ENCODE data around the gene MRS2.
"Not testable (repeated sequence)": the region's sequence is repeated elsewhere in the genome, so short reads cannot be mapped to it uniquely, and the experiment has no call there.

MRS2 gene

DNA sequence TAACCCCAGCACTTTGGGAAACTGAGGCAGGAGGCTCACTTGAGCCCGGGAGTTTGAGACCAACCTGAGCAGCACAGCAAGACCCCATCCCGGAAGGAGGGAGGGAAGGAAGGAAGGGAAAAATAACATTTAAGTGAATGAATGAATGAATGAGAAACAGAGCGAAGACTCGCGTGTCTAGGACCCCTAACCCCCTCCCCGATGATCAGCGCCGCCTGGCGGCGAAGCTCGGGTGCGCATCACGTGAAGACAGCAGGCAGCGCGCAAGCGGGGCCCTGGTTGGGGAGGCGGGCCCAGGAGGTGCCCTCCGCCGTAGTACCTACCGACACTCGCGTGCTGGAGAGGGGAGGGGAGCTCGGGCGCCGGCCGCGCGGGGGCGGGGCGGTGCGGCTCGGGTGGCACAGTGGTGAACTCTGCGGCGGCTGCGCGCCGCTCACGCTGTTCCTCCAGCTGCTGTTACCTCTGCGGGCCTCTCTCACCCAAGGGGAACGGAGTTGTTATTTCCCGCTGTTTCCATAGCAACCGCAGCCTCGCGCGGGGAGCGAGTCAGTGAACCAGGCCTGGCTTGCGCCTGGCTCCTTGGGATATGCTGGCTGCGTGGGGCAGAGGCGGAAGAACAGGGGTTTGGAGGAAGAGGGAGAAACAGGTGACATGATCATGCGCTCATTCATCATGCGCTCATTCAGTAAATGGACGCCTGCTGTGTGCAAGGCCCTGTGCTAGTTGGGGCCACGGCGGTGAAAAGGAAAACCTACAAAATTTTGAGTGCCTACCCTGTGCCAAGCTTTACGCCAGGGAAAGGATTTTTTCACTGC, 42.9 kb upstream of the MRS2 start:
- peak; percentile 90 for DNase-seq (ENCODE audit: low read depth)
- H3K4me3 ChIP-seq (ENCODE audit: low read depth, low read length), result peak overlapping the region; percentile 62
- TF ChIP-seq, protein P1, sequence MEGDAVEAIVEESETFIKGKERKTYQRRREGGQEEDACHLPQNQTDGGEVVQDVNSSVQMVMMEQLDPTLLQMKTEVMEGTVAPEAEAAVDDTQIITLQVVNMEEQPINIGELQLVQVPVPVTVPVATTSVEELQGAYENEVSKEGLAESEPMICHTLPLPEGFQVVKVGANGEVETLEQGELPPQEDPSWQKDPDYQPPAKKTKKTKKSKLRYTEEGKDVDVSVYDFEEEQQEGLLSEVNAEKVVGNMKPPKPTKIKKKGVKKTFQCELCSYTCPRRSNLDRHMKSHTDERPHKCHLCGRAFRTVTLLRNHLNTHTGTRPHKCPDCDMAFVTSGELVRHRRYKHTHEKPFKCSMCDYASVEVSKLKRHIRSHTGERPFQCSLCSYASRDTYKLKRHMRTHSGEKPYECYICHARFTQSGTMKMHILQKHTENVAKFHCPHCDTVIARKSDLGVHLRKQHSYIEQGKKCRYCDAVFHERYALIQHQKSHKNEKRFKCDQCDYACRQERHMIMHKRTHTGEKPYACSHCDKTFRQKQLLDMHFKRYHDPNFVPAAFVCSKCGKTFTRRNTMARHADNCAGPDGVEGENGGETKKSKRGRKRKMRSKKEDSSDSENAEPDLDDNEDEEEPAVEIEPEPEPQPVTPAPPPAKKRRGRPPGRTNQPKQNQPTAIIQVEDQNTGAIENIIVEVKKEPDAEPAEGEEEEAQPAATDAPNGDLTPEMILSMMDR (conservative IDR thresholded peaks at IDR 0.05; ENCODE audit: low read depth, low read length), result peak; percentile 88

DNA sequence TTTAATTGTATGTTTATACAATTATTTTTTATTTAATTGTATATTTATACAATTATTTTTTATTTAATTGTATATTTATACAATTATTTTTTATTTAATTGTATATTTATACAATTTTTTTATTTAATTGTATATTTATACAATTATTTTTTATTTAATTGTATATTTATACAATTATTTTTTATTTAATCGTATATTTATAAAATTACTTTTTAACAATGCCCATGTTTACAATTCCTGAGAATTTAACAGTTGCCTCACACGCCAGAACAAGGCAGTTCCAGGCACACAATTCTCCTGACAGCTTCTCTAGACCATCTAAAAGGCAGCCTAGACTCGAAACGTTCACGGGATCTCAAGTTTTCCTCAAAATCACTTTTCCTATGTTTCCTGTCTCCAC, 40.4 kb upstream of the MRS2 start:
- not testable (repeated sequence) for H3K4me3 ChIP-seq (ENCODE audit: low read depth, low read length); DNase-seq (ENCODE audit: low read depth)

DNA sequence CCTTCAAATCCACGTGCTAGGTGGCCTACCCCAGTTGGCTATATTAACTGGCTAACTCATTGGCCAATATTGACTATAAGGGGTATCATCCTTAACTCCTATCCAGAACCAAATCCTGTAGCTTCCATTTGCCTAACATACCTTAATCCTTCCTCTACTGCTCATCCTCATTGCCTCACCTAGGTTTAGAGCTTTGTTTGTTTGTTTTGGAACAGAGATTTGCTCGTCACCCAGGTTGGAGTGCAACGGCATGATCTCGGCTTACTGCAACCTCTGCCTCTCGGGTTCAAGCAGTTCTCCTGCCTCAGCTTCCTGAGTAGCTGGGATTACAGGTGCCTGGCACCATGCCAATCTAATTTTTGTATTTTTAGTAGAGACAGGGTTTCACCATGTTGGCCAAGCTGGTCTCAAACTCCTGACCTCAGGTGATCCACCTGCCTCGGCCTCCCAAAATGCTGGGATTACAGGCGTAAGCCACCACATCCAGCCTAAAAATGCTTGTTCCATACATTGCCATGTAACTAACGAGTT, 37.6 kb upstream of the MRS2 start:
- H3K4me3 ChIP-seq (ENCODE audit: low read depth, low read length); DNase-seq (ENCODE audit: low read depth): not testable (repeated sequence)

DNA sequence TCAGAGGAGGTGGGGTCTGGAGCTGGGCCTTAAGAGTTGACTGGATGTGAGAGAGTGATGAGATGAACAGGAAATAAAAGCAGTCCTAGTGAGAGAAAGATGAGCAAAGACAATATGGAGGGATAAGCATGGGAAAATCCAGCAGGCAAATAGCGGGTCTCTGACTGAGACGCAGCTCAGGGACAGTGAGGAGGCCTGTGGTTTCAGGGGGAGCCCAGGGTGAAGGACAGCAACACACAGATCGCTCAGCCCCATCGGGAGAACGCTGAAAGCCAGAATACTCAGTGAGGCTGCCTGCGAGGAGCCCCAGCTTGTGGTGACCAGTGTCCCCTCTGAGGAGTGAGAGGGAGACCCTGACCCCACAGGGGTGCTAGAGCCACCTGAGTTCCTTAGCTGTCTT, 28.1 kb upstream of the MRS2 start:
- no peak overlapping the region for H3K4me3 ChIP-seq (ENCODE audit: low read depth, low read length)
- DNase-seq (ENCODE audit: low read depth), result no peak

DNA sequence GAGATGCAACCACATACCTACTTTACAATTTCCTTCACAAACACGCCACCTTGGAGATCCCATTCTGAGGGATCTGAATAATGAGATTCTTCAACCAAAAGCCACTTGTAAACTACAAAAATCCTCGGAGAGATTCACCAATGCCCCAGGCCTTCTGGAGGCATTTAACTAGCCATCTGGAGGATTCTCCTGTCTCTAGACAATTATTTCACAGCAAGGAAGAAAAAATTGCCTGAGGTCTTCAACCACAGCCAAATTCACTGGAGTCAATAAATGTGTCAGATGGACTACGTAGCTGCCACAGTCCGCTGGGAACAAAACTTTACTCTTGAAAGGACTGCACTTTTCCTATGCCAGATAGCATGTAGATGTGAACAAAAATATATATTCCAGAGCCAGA, 25.9 kb upstream of the MRS2 start:
- DNase-seq (ENCODE audit: low read depth), result no peak
- no peak overlapping the region for H3K4me3 ChIP-seq (ENCODE audit: low read depth, low read length)
- TF ChIP-seq, protein P1 (conservative IDR thresholded peaks at IDR 0.05; ENCODE audit: low read depth, low read length), result no peak

More for the DNA sequence above, 28.1 kb upstream of the MRS2 start:
- TF ChIP-seq, protein P1 (conservative IDR thresholded peaks at IDR 0.05; ENCODE audit: low read depth, low read length), result no peak

DNA sequence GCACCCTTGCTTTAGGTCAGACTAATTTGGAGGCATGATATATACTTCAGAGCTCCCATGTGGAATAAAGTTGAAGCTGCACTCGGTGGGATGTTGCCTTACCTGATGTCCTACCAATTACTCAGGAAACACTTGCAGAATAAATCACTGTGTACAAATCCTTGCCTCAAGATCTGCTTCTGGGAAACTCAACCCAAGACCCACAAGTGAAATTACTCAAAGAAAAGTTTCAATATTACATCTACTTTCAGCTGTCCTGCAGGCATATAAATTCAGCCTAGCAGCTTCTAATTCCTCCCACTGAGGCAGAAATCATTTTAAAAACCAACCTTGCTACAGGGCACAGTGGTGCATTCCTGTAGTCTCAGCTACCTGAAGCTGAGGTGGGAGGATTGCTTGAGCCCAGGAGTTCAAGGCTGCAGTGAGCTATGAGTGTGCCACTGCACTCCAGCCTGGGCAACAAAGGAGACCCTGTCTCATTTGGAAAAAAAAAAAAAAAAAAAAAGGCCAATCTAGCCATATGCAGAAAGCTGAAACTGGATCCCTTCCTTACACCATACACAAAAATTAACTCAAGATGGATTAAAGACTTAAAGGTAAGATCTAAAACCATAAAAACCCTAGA, 24.2 kb upstream of the MRS2 start:
- TF ChIP-seq, protein P1 (conservative IDR thresholded peaks at IDR 0.05; ENCODE audit: low read depth, low read length), result no peak
- no peak for DNase-seq (ENCODE audit: low read depth)
- H3K4me3 ChIP-seq (ENCODE audit: low read depth, low read length), result no peak overlapping the region

DNA sequence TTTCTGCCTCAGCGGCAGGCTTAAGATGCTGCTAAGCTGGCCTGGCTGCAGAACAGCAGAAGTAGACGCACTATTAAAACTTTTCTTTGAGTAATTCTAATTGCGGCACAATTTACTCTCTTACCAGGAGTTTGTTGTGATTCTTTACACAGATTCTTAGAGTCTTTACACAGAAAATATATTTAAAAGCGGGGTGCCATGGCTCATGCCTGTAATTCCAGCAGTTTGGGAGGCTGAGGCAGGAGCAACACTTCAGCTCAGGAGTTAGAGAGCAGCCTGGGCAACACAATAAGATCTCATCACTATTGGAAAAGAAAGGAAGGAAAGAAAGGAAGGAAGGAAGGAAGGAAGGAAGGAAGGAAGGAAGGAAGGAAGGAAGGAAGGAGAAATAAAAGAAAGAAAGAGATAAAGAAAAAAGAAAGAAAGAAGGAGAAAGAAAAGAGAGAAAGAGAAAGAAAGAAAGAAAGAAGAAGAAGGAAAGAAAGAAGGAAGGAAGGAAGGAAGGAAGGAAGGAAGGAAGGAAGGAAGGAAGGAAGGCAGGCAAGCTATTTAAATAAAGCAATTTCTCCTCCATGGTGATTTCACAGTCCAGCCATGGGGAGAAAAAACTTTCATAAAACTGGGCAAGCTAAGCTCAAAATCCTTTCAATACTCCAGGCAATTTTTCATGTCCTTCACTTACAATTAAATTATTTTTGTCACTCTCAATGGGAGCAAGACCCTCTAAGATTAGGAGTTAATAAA, 21.1 kb upstream of the MRS2 start:
- TF ChIP-seq, protein P1 (conservative IDR thresholded peaks at IDR 0.05; ENCODE audit: low read depth, low read length), result no peak
- no peak for DNase-seq (ENCODE audit: low read depth)
- H3K4me3 ChIP-seq (ENCODE audit: low read depth, low read length), result no peak overlapping the region
